T-helper 17 cell (primary cell): ENCODE results near the gene SHISAL1. TPM values are rescaled to one million over a fixed set of nuclear protein-coding genes. Genes with fewer than 3 reads are reported as not detected.

ENCODE experiments used
- ATAC-seq: fragments of 150-1000 bp; cut with Tn5 transposase; 2 replicates; pipeline ENCODE4 v1.10.0; 2021; ENCODE audit warnings: mild to moderate bottlenecking, moderate library complexity
- DNase-seq, 3 donors: peaks; one replicate each; pipeline versions ENCODE4 v3.0.0 to v3.0.0-alpha.2; 2020 to 2021
- H3K9me3 ChIP-seq: one replicate; pipeline ENCODE4 v1.7.0; 2013; ENCODE audit warnings: low read length, mild to moderate bottlenecking; ENCODE audit not compliant: control insufficient read depth, poor library complexity, severe bottlenecking
- H3K27ac Mint-ChIP-seq: one replicate; pipeline ENCODE4 v1.8.0; 2022; ENCODE audit warnings: mild to moderate bottlenecking, moderate library complexity, mixed read lengths
- H3K27me3 Mint-ChIP-seq: one replicate; pipeline ENCODE4 v1.8.0; 2022; ENCODE audit warnings: mixed read lengths
- H3K36me3 Mint-ChIP-seq: one replicate; pipeline ENCODE4 v1.8.0; 2022; ENCODE audit warnings: low read depth, mixed read lengths
- H3K4me1 Mint-ChIP-seq: one replicate; pipeline ENCODE4 v1.8.0; 2022; ENCODE audit warnings: mild to moderate bottlenecking, mixed read lengths
- H3K4me3 Mint-ChIP-seq: one replicate; pipeline ENCODE4 v1.8.0; 2022; ENCODE audit warnings: mild to moderate bottlenecking, moderate library complexity, mixed read lengths
- total RNA-seq, 4 donors: library from RNA in 2 of 4; stranded (reverse) in 2 of 4; gene quantifications; one replicate each; pipeline ENCODE4 v1.2.3 and lab custom pipeline; 2022 to 2026

The SHISAL1 gene
- total RNA-seq, 2 donors from 2014 or later, result not detected

- H3K9me3 ChIP-seq, result no peaks in the 10 kb centered on the region
- H3K4me3 Mint-ChIP-seq, result no peak overlapping the region
- H3K4me1 Mint-ChIP-seq, result peaks cover 3% of the 10 kb centered on the region
- H3K36me3 Mint-ChIP-seq, result no peaks in the 10 kb centered on the region
- ATAC-seq (no peak), DNase-seq (no peak)
- peaks cover 56% of the 10 kb centered on the region for H3K27me3 Mint-ChIP-seq
- H3K27ac Mint-ChIP-seq, result no peak overlapping the region
Measured at GRCh38 chr22:44351685-44352377, 39.1 kb upstream of the SHISAL1 start.

- Mint-ChIP-seq H3K27ac (no peak overlapping the region), H3K27me3 (peaks cover 61% of the 10 kb centered on the region), H3K4me3 (no peak overlapping the region), H3K36me3 (no peaks in the 10 kb centered on the region), H3K4me1 (peaks cover 3% of the 10 kb centered on the region)
- no peaks in the 10 kb centered on the region for H3K9me3 ChIP-seq
- ATAC-seq (no peak), DNase-seq (no peak)
Measured at GRCh38 chr22:44351037-44351436, 38.3 kb upstream of the SHISAL1 start.

GRCh38 chr22:44349594-44349993, 36.8 kb upstream of the SHISAL1 start:
- no peak overlapping the region for H3K27ac Mint-ChIP-seq
- DNase-seq (no peak), ATAC-seq (no peak)
- H3K36me3 Mint-ChIP-seq, result peaks cover 2% of the 10 kb centered on the region
- H3K27me3 Mint-ChIP-seq, result peaks cover 68% of the 10 kb centered on the region
- H3K4me3 Mint-ChIP-seq, result no peak overlapping the region
- H3K9me3 ChIP-seq, result no peaks in the 10 kb centered on the region
- peaks cover 3% of the 10 kb centered on the region for H3K4me1 Mint-ChIP-seq

GRCh38 chr22:44348971-44349560, 36.3 kb upstream of the SHISAL1 start:
- ATAC-seq (no peak), DNase-seq (no peak)
- Mint-ChIP-seq H3K4me3 (no peak overlapping the region), H3K27me3 (peaks cover 63% of the 10 kb centered on the region), H3K27ac (no peak overlapping the region), H3K36me3 (peaks cover 2% of the 10 kb centered on the region), H3K4me1 (peaks cover 3% of the 10 kb centered on the region)
- no peaks in the 10 kb centered on the region for H3K9me3 ChIP-seq

GRCh38 chr22:44347549-44347948, 34.8 kb upstream of the SHISAL1 start:
- H3K36me3 Mint-ChIP-seq, result peaks cover 2% of the 10 kb centered on the region
- DNase-seq (no peak), ATAC-seq (no peak)
- no peaks in the 10 kb centered on the region for H3K9me3 ChIP-seq
- peaks cover 3% of the 10 kb centered on the region for H3K4me1 Mint-ChIP-seq
- H3K27ac Mint-ChIP-seq, result no peak overlapping the region
- H3K27me3 Mint-ChIP-seq, result peaks cover 48% of the 10 kb centered on the region
- H3K4me3 Mint-ChIP-seq, result no peak overlapping the region

- Mint-ChIP-seq H3K4me3 (no peak overlapping the region), H3K27me3 (peaks cover 46% of the 10 kb centered on the region), H3K27ac (no peak overlapping the region), H3K4me1 (peaks cover 3% of the 10 kb centered on the region), H3K36me3 (peaks cover 2% of the 10 kb centered on the region)
- no peak for DNase-seq
- no peaks in the 10 kb centered on the region for H3K9me3 ChIP-seq
- ATAC-seq, result no peak
Measured at GRCh38 chr22:44347080-44347479, 34.3 kb upstream of the SHISAL1 start.

- H3K9me3 ChIP-seq, result no peaks in the 10 kb centered on the region
- H3K27ac Mint-ChIP-seq, result no peak overlapping the region
- H3K36me3 Mint-ChIP-seq, result peaks cover 2% of the 10 kb centered on the region
- DNase-seq (no peak), ATAC-seq (no peak)
- H3K27me3 Mint-ChIP-seq, result peaks cover 34% of the 10 kb centered on the region
- H3K4me3 Mint-ChIP-seq, result no peak overlapping the region
- H3K4me1 Mint-ChIP-seq, result no peaks in the 10 kb centered on the region
Measured at GRCh38 chr22:44345872-44346271, 33.1 kb upstream of the SHISAL1 start.

GRCh38 chr22:44344407-44344806, 31.7 kb upstream of the SHISAL1 start:
- no peaks in the 10 kb centered on the region for H3K9me3 ChIP-seq
- Mint-ChIP-seq H3K27ac (no peak overlapping the region), H3K27me3 (peaks cover 21% of the 10 kb centered on the region), H3K4me1 (no peaks in the 10 kb centered on the region), H3K4me3 (peak overlapping the region; percentile 4), H3K36me3 (peaks cover 2% of the 10 kb centered on the region)
- ATAC-seq (no peak), DNase-seq (no peak)

- peaks cover 2% of the 10 kb centered on the region for H3K36me3 Mint-ChIP-seq
- no peak for DNase-seq
- no peak overlapping the region for H3K27ac Mint-ChIP-seq
- H3K4me3 Mint-ChIP-seq, result no peak overlapping the region
- H3K9me3 ChIP-seq, result no peaks in the 10 kb centered on the region
- H3K27me3 Mint-ChIP-seq, result peaks cover 18% of the 10 kb centered on the region
- ATAC-seq, result no peak
- H3K4me1 Mint-ChIP-seq, result no peaks in the 10 kb centered on the region
Measured at GRCh38 chr22:44342347-44342956, 29.7 kb upstream of the SHISAL1 start.

- no peaks in the 10 kb centered on the region for H3K4me1 Mint-ChIP-seq
- H3K27ac Mint-ChIP-seq, result no peak overlapping the region
- ATAC-seq, result no peak
- H3K36me3 Mint-ChIP-seq, result peaks cover 2% of the 10 kb centered on the region
- DNase-seq, result no peak
- H3K27me3 Mint-ChIP-seq, result peaks cover 19% of the 10 kb centered on the region
- no peak overlapping the region for H3K4me3 Mint-ChIP-seq
- H3K9me3 ChIP-seq, result no peaks in the 10 kb centered on the region
Measured at GRCh38 chr22:44341431-44342346, 28.9 kb upstream of the SHISAL1 start.

GRCh38 chr22:44340271-44341239, 27.8 kb upstream of the SHISAL1 start:
- H3K4me1 Mint-ChIP-seq, result no peaks in the 10 kb centered on the region
- H3K9me3 ChIP-seq, result no peaks in the 10 kb centered on the region
- DNase-seq (no peak), ATAC-seq (no peak)
- no peak overlapping the region for H3K4me3 Mint-ChIP-seq
- H3K36me3 Mint-ChIP-seq, result peaks cover 2% of the 10 kb centered on the region
- no peak overlapping the region for H3K27ac Mint-ChIP-seq
- H3K27me3 Mint-ChIP-seq, result peaks cover 10% of the 10 kb centered on the region

GRCh38 chr22:44338906-44339305, 26.2 kb upstream of the SHISAL1 start:
- Mint-ChIP-seq H3K27me3 (peaks cover 4% of the 10 kb centered on the region), H3K4me1 (no peaks in the 10 kb centered on the region), H3K36me3 (no peaks in the 10 kb centered on the region), H3K4me3 (no peak overlapping the region), H3K27ac (no peak overlapping the region)
- no peaks in the 10 kb centered on the region for H3K9me3 ChIP-seq
- ATAC-seq, result no peak
- DNase-seq, result no peak
